Smooth muscle cell (in vitro differentiated cells): Measurements from ENCODE around the gene RPN2. TPM values are rescaled to one million over a fixed set of nuclear protein-coding genes. Genes with fewer than 3 reads are reported as not detected.

Experiments used
- DNase-seq: peaks from one replicate; lab custom pipeline; 2025; ENCODE audit not compliant: unreplicated experiment; lab: John Stamatoyannopoulos, UW
- H2AFZ ChIP-seq: fragments of 200-600 bp; sonication (generic); 2 replicates; pipeline ENCODE4 v1.6.0; 2016; ENCODE audit warnings: antibody characterized with exemption, low read depth, mild to moderate bottlenecking
- H3F3A ChIP-seq: fragments of 200-600 bp; sonication (generic); 2 replicates; pipeline ENCODE4 v1.6.0; 2017; ENCODE audit warnings: antibody characterized with exemption, low read depth
- H3K27ac ChIP-seq: fragments of 200-600 bp; sonication (generic); 2 replicates; pipeline ENCODE4 v1.5.1; 2016; ENCODE audit warnings: low read depth, mild to moderate bottlenecking
- H3K27me3 ChIP-seq: fragments of 200-600 bp; sonication (generic); 2 replicates; pipeline ENCODE4 v1.6.1; 2016; ENCODE audit warnings: low read depth, mild to moderate bottlenecking
- H3K36me3 ChIP-seq: fragments of 200-600 bp; sonication (generic); 2 replicates; pipeline ENCODE4 v1.5.1; 2016; ENCODE audit warnings: low read depth
- H3K4me1 ChIP-seq: fragments of 200-600 bp; sonication (generic); 2 replicates; pipeline ENCODE4 v1.5.1; 2016; ENCODE audit warnings: low read depth
- H3K4me2 ChIP-seq: fragments of 200-600 bp; sonication (generic); 2 replicates; pipeline ENCODE4 v1.6.0; 2016; ENCODE audit warnings: mild to moderate bottlenecking
- H3K4me3 ChIP-seq: fragments of 200-600 bp; sonication (generic); 2 replicates; pipeline ENCODE4 v1.5.1; 2016; ENCODE audit warnings: mild to moderate bottlenecking
- H3K79me2 ChIP-seq: fragments of 200-600 bp; sonication (generic); 2 replicates; pipeline ENCODE4 v1.6.0; 2016; ENCODE audit warnings: low read depth, mild to moderate bottlenecking
- H3K9ac ChIP-seq: fragments of 200-600 bp; sonication (generic); 2 replicates; pipeline ENCODE4 v1.6.0; 2016; ENCODE audit warnings: low read depth
- H3K9me3 ChIP-seq: fragments of 200-600 bp; sonication (generic); replicated peaks from 2 replicates; pipeline ENCODE4 v1.5.1; 2016; ENCODE audit warnings: low read depth
- H4K20me1 ChIP-seq: fragments of 200-600 bp; sonication (generic); 2 replicates; pipeline ENCODE4 v1.6.0; 2016; ENCODE audit warnings: low read depth
- WGBS: methylation state at CpG from one replicate; pipeline ENCODE4 v1.1.7; 2016; ENCODE audit warnings: low lambda C conversion rate; 5-methylcytosine and 5-hydroxymethylcytosine counted together
- polyA plus RNA-seq: library from polyadenylated mRNA; unstranded; fragments of >200 nt; fragmentation: Nextera tagmentation; extraction: Ambion mirVana; gene quantifications from 2 replicates; pipeline ENCODE4 v1.2.1, GENCODE V29; 2016
- total RNA-seq: library from RNA; depleted of rRNA; stranded (reverse); fragments of >200 nt; gene quantifications from 2 replicates; pipeline ENCODE4 v1.2.3, GENCODE V29; 2014
- TF ChIP-seq, protein P1 (sequence below): fragments of 200-600 bp; sonication (generic); IDR thresholded peaks from 2 replicates; pipeline ENCODE4 v1.5.1; 2017; ENCODE audit warnings: borderline replicate concordance, mild to moderate bottlenecking, antibody characterized with exemption; ENCODE audit not compliant: insufficient read depth, poor library complexity, severe bottlenecking

Gene RPN2
- total and polyA plus RNA-seq, 2 experiments from 2014 or later: 325 to 372 TPM

DNA sequence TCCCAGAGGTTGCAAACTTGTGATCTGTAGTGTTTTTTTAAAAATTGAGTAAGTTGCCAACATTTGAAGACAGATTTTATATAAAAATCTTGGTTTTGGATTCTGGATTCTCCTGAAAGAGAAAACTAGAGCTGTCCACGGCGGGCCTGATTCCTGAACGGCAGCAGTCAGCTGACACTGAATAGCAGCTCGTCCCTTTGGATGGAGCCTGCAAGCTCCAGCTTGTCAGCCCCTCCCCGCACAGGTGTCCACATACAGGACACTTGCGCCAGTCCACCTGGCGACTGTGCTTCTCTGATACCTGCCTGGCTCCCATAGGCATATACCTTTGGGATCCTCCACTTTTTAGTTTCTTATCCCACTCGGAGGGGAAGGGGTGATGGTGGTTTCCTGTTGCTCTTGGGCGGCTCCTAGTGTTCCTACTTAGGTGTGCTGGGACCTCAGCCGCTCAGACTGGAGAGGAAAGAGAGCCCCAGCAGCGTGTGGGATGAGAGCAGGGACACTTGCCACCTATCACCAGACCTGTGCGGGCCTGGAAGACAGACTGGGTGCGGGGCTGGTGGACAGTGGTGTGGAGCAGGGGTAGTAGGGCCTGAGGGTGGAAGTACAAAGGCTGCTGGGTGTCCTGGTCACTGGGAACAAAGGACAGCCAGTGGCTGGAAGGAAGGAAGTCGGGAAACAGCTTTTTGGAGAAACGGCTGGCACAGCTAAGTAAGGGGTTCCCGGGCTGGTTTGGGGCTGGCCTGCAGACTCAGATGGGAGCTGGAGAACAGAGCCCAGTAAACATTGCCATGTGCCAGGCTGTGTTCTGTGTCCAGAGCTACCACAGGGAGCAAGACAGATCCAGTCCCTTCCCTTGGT is 64.2 kb downstream of the RPN2 start:
- no peak overlapping the region for H3K4me3 ChIP-seq
- TF ChIP-seq, protein P1, sequence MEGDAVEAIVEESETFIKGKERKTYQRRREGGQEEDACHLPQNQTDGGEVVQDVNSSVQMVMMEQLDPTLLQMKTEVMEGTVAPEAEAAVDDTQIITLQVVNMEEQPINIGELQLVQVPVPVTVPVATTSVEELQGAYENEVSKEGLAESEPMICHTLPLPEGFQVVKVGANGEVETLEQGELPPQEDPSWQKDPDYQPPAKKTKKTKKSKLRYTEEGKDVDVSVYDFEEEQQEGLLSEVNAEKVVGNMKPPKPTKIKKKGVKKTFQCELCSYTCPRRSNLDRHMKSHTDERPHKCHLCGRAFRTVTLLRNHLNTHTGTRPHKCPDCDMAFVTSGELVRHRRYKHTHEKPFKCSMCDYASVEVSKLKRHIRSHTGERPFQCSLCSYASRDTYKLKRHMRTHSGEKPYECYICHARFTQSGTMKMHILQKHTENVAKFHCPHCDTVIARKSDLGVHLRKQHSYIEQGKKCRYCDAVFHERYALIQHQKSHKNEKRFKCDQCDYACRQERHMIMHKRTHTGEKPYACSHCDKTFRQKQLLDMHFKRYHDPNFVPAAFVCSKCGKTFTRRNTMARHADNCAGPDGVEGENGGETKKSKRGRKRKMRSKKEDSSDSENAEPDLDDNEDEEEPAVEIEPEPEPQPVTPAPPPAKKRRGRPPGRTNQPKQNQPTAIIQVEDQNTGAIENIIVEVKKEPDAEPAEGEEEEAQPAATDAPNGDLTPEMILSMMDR: no peak
- no peaks in the 10 kb centered on the region for H3K9me3 ChIP-seq
- H3K27me3 ChIP-seq: no peaks in the 10 kb centered on the region
- 95% methylated on average over 16 of the region's 16 CpGs for WGBS
- H3K4me1 ChIP-seq: peaks cover 28% of the 10 kb centered on the region
- no peak overlapping the region for H2AFZ ChIP-seq
- H3K27ac ChIP-seq: no peak overlapping the region
- H3K79me2 ChIP-seq: no peaks in the 10 kb centered on the region
- no peak overlapping the region for H3K9ac ChIP-seq
- DNase-seq: no peak
- peaks cover 12% of the 10 kb centered on the region for H3K36me3 ChIP-seq
- H3K4me2 ChIP-seq: no peak overlapping the region
- H4K20me1 ChIP-seq: peaks cover 6% of the 10 kb centered on the region
- no peaks in the 10 kb centered on the region for H3F3A ChIP-seq

DNA sequence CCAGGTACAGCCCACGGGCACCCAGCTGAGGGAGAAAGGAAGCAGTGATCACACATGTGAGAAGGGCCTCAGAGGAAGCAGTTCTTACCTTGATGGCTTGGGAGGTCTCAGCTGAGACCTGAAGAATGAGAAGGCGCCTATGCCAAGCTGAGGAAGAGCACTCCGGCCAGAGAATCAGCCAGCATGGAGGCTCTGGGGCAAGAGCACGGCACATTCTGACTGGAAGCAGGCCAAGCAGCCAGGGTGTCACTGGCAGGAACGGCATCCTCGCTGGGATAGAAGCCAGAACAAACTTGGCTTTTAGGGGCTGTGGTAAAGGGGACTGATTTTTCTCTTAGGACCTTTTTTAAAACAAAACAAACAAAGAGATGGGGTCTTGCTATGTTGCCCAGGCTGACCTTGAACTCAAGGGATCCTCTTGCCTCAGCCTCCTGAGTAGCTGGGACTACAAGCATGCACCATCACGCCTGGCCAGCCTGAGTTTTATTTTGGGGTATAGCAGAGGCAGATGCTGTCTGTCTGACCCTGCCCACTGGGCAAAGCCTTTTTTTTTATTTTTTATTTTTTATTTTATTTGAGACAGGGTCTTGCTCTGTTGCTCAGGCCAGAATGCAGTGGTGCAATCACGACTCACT is 64.9 kb downstream of the RPN2 start:
- Histone ChIP-seq H3K4me1 (peaks cover 28% of the 10 kb centered on the region), H3K27me3 (no peaks in the 10 kb centered on the region), H2AFZ (no peak overlapping the region), H3K79me2 (no peaks in the 10 kb centered on the region), H3K4me3 (no peak overlapping the region), H3K36me3 (peaks cover 12% of the 10 kb centered on the region), H3K9ac (no peak overlapping the region), H3F3A (no peaks in the 10 kb centered on the region), H4K20me1 (peaks cover 4% of the 10 kb centered on the region), H3K27ac (no peak overlapping the region), H3K4me2 (no peak overlapping the region), H3K9me3 (no peaks in the 10 kb centered on the region)
- TF ChIP-seq, protein P1: no peak
- 98% methylated on average over 8 of the region's 8 CpGs for WGBS
- DNase-seq: no peak

DNA sequence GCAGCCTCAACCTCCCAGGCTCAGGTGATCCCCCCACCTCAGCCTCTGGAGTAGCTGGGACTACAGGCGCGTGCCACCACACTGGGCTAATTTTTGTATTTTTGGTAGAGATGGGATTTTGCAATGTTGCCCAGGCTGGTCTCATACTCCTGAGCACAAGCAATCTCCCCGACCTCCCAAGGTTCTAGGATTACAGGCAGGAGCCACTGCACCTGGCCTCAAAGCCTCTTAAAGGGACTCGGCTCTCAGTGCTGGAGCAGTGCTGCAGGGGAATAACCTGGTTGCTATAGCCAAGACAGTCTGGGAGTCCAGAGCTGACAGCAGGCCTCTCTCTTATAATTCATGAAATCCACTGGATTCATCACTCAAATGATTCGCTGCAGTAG is 65.4 kb downstream of the RPN2 start:
- H3K9ac ChIP-seq: no peak overlapping the region
- no peak overlapping the region for H3K4me2 ChIP-seq
- no peak overlapping the region for H3K27ac ChIP-seq
- TF ChIP-seq, protein P1: no peak
- no peaks in the 10 kb centered on the region for H3F3A ChIP-seq
- no peaks in the 10 kb centered on the region for H3K9me3 ChIP-seq
- peaks cover 12% of the 10 kb centered on the region for H3K36me3 ChIP-seq
- H3K27me3 ChIP-seq: no peaks in the 10 kb centered on the region
- peaks cover 28% of the 10 kb centered on the region for H3K4me1 ChIP-seq
- 78% methylated on average over 5 of the region's 5 CpGs for WGBS
- H3K79me2 ChIP-seq: no peaks in the 10 kb centered on the region
- no peak for DNase-seq
- H3K4me3 ChIP-seq: no peak overlapping the region
- peaks cover 4% of the 10 kb centered on the region for H4K20me1 ChIP-seq
- H2AFZ ChIP-seq: no peak overlapping the region
